Right atrium auricular region (tissue), 2 donors: Measurements from ENCODE around the gene FNDC1. TPM values are rescaled to one million over a fixed set of nuclear protein-coding genes. Genes with fewer than 3 reads are reported as not detected.
"Not testable (repeated sequence)": the region's sequence is repeated elsewhere in the genome, so short reads cannot be mapped to it uniquely, and the experiment has no call there.

Source experiments
- DNase-seq: peaks from one replicate; pipeline ENCODE4 v3.0.0-alpha.2; 2019; ENCODE audit warnings: low spot score
- H3K27ac ChIP-seq, 2 donors: fragments of 200-600 bp; sonication (generic); 1 replicate in 1 of 2; 2 replicates in 1 of 2; pipeline ENCODE4 v1.5.1; 2016 to 2019
- H3K27me3 ChIP-seq, 2 donors: fragments of 200-600 bp; sonication (generic); one replicate each; pipeline versions ENCODE4 v1.5.1 to v1.6.0; 2017 to 2019
- H3K36me3 ChIP-seq: fragments of 200-600 bp; sonication (generic); one replicate; pipeline ENCODE4 v1.5.1; 2016
- H3K4me1 ChIP-seq, 2 donors: fragments of 200-600 bp; sonication (generic); one replicate each; pipeline versions ENCODE4 v1.5.1 to v1.6.0; 2017 to 2019
- H3K4me3 ChIP-seq, 2 donors: fragments of 200-600 bp; sonication (generic); 1 replicate in 1 of 2; 2 replicates in 1 of 2; pipeline ENCODE4 v1.5.1; 2017 to 2019; ENCODE audit warnings: mild to moderate bottlenecking in 1 of 2, moderate library complexity in 1 of 2
- H3K9me3 ChIP-seq, 2 donors: fragments of 200-600 bp; sonication (generic); one replicate each; pipeline ENCODE4 v1.5.1; 2019
- CTCF ChIP-seq, 2 donors: fragments of 200-600 bp; sonication (generic); IDR thresholded peaks; one replicate each; pipeline ENCODE4 v1.5.1; 2019; ENCODE audit warnings: antibody characterized with exemption in 2 of 2
- total RNA-seq, 2 donors: library from RNA; depleted of rRNA; stranded (reverse); fragments of >200 nt; gene quantifications; one replicate each; pipeline ENCODE4 v1.1.0, GENCODE V29; 2016

The FNDC1 gene
- 1 to 10 TPM in 1 of 2 donors, under 1 TPM in 1; 0.16 to 1.8 TPM for total RNA-seq

DNA sequence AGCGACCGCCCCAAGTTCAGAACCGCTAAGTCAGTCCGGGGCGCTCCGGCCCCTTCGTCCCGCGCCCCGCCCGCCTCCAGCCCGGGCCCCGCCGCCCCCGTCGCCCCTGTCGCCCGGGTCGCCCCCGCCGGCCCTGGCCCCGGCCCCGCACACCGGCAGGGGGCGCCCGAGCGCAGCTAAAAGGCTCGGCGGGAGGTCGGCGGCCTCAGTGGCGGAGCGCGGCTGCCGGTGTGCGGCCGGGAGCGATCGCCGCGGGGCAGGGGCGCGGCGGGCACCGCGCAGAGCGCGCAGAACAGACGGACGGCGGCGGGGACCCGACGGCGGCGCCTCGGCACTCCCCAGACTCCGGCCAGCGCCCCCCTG, at the start of gene FNDC1:
Gene FNDC1, plus strand, starts transcription at position 208 of the 363 bp plus-strand sequence. CDS start 197 bp downstream, outside the sequence.
- H3K27me3 ChIP-seq = peaks cover 0 to 5% of the 10 kb centered on the region in 2 donors

GRCh38 chr6:159119791-159120190, 49.4 kb upstream of the FNDC1 start:
- Histone ChIP-seq H3K4me1 (peaks cover 0 to 13% of the 10 kb centered on the region in 2 donors), H3K36me3 (no peaks in the 10 kb centered on the region), H3K27me3 (no peaks in the 10 kb centered on the region), H3K27ac (no peak overlapping the region), H3K4me3 (no peak overlapping the region), H3K9me3 (no peaks in the 10 kb centered on the region)
- no peak for TF ChIP-seq CTCF (IDR thresholded peaks at IDR 0.05)
- DNase-seq = no peak

More for the DNA sequence above, at the start of gene FNDC1:
- no peaks in the 10 kb centered on the region for H3K36me3 ChIP-seq
- no peak within 1 kb of the TSS for H3K27ac ChIP-seq
- H3K4me3 ChIP-seq = peak within 1 kb of the TSS; percentile 25 to 46
- DNase-seq = no peak
- TF ChIP-seq CTCF (IDR thresholded peaks at IDR 0.05) = no peak
- peaks cover 0 to 29% of the 10 kb centered on the region in 2 donors for H3K4me1 ChIP-seq
- no peaks in the 10 kb centered on the region for H3K9me3 ChIP-seq

- Histone ChIP-seq H3K9me3 (no peaks in the 10 kb centered on the region), H3K4me3 (no peak overlapping the region), H3K27ac (no peak overlapping the region), H3K4me1 (peaks cover 0 to 17% of the 10 kb centered on the region in 2 donors), H3K36me3 (no peaks in the 10 kb centered on the region), H3K27me3 (no peaks in the 10 kb centered on the region)
- no peak for TF ChIP-seq CTCF (IDR thresholded peaks at IDR 0.05)
- no peak for DNase-seq
Observed at GRCh38 chr6:159121486-159121885, 47.7 kb upstream of the FNDC1 start.

GRCh38 chr6:159122453-159122852, 46.7 kb upstream of the FNDC1 start:
- no peaks in the 10 kb centered on the region for H3K9me3 ChIP-seq
- no peak for TF ChIP-seq CTCF (IDR thresholded peaks at IDR 0.05)
- H3K4me3 ChIP-seq = no peak overlapping the region
- DNase-seq = no peak
- H3K27me3 ChIP-seq = no peaks in the 10 kb centered on the region
- no peaks in the 10 kb centered on the region for H3K36me3 ChIP-seq
- H3K27ac ChIP-seq = peak overlapping the region in 1 of 2 donors; percentile 5
- peaks cover 0 to 13% of the 10 kb centered on the region in 2 donors for H3K4me1 ChIP-seq

GRCh38 chr6:159123831-159124230, 45.4 kb upstream of the FNDC1 start:
- H3K27ac ChIP-seq, H3K4me1 ChIP-seq: not testable (repeated sequence)

GRCh38 chr6:159125014-159125609, 44.1 kb upstream of the FNDC1 start:
- Histone ChIP-seq H3K27ac (peak overlapping the region; percentile 72 to 81), H3K27me3 (no peaks in the 10 kb centered on the region), H3K4me3 (no peak overlapping the region), H3K4me1 (peaks cover 0 to 9% of the 10 kb centered on the region in 2 donors), H3K9me3 (no peaks in the 10 kb centered on the region), H3K36me3 (no peaks in the 10 kb centered on the region)
- TF ChIP-seq CTCF (IDR thresholded peaks at IDR 0.05) = peak in 1 of 2 donors; percentile 51
- no peak for DNase-seq

More at GRCh38 chr6:159123831-159124230, 45.4 kb upstream of the FNDC1 start:
- H3K9me3 ChIP-seq, H3K27me3 ChIP-seq, DNase-seq, H3K4me3 ChIP-seq, H3K36me3 ChIP-seq: not testable (repeated sequence)
